GM21390 (cell line): Measurements from ENCODE around the gene MTARC1.

Source experiments
- ATAC-seq: cut with Tn5 transposase; IDR thresholded peaks from one replicate; pipeline ENCODE4 v1.9.1; 2021; ENCODE audit not compliant: unreplicated experiment

Gene MTARC1

DNA sequence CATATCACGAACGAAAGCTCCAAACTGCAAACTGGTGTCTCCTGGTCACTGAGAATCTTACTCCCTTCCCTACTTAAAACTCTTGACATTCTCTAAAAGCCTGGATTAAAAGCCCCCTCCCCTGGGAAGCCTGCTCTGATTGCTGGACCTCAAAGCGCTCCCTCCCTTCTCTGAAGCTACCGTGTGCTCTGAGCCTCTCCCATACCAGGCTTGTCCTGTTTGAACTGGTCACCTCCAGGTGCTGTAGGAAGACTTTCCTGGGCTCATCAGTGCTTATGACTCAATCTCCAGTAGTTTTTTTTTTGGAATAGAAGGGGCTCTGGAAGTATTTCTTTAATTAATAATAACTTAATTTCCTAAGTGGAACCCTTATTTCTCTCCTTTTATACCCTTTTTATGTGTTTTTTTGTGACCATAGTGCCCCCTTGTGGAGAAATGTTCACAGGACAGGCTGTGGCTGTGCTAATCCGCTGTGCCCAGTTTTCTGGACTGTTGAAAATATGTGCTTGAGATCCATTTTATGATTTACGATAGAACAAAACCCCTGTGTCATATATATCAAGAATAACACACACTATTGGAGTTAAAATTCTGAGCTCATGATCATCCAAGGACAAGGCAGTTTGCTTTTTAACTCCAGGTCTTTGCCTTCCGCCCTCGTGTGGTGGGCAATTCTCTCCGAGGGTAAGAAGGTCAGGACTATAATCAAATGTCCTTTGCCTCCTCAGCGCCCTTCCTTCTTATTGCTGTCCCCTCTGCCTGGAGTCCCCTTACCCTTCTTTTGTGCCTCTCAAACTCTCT lies 16.9 kb downstream of the MTARC1 start:
- ATAC-seq = peak; percentile 78

DNA sequence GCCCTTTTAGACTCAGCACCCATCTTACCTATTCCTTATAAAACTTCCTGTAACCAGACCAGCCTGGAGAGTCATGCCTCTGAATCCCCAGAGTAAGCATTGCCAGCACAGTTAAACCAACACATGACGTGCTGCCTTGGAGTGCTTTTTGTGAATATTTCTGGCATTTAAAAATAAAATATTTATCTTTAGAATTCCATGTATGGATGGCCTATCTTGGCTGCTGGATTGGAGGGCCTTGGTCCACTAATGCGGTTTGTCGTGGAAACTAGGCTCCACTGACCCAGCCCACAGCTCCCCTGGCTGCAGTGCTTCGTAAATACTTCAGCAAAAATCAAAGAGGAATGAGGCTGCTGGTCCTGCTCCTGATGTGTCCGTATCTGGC lies 17.5 kb downstream of the MTARC1 start:
- no peak for ATAC-seq

DNA sequence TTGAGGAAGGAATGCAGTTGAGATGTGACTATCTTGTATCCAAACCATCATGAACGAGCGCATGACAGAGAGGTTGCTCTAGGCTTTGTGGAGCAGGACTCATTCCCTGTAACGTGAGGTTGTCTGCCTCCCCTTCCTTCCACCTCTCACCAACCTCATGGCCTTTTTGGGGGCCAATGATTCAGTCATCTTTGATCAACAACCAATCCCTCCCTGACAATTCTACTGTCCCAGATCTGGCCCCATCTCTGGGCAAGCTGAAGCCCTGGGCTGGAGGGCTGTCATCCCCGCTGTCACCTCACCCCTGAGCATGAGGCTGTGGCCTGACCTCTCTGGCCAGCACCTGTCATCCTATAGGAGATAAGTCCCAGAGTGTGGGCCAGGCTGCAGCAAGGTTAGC lies 19.7 kb downstream of the MTARC1 start:
- no peak for ATAC-seq

DNA sequence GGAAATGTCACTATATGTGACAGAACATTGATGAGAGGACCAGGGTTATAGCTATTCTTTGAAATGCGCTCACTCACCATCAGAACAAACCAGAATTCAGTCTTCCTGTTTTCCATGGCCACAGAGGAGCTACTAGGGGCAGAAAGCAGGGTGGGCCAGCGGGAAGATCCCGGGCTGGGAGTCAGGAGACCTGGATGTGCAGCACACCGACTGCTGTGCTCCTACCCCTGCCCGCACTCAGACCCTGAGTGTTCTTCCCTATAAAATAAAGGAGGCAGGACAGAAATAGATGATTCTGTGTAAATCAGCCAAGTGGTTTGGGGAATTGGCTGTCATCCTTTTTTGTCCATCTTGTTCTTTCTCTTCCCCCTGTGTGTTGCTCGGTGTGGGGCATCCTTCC lies 21.0 kb downstream of the MTARC1 start:
- ATAC-seq = no peak

DNA sequence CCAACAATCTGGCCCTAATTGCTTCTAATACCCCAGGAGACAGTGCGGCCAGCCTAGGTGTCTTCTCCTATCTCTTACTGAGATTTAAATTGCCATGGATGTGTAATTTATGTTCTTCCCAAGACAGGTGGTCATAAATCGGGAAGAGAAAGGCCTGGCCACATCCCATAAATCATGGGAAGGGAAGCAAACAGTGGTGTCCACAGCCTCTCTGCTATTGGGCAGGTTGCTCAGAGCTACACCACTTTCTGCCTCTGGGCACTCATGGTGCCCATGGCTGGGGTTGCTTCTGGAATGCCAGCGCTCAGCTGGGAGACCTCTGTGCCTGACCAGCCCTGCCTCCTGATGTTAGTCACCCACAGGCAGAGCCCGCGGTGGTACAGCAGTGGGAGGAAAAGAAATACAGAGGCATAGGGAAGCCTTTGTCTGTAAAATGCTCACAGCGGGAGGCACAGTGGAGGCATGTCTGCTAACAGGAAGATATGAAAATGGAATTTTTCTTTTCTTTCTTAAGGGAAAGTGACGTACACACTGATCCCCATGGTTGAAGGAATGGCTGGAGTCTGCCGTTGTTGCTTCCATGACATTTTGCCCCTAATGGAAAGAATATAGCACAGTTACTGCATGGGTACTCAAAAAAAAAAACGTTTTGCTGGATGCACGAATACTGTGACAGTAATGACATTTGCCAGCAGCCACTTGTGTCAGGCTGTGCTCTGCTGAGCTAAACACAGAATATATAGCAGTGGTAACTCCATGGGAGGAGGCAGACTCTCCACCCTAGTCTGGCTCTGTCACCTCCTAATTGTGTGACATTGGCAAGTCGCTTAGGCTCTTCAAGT lies 21.9 kb downstream of the MTARC1 start:
- ATAC-seq = no peak

DNA sequence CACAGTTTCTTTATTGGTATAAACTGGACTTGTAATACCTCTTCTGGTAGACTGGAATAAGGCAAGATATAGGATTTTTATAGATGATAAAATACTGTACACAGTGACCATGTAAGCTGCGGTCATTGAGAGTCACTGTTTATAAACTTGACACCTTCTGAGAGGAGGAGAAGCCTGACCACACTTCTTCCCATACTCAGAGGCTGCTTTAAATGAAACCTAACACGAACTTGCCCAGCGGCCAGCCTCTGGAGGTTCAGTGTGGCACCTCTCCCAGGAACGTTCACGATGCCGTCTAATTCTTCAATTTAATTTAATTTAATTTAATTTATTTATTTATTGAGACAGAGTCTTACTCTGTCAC lies 22.5 kb downstream of the MTARC1 start:
- no peak for ATAC-seq

DNA sequence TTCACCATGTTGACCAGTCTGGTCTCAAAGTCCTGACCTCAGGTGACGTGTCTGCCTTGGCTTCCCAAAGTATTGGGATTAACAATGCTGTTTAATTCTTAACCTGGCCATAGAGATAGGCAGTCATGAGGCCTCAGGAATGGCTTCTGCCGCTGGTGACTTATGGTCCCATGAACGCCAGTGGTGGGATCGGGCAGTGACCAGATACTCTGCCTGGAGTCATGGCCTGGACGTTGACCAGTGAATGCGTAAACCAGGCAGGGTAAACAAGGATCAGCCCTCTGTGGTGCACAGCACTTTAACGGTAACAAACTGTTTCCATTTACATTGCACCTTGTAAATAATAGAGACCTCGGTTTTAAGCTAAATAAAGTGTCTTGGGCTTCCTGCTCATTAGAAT lies 23.0 kb downstream of the MTARC1 start:
- no peak for ATAC-seq

DNA sequence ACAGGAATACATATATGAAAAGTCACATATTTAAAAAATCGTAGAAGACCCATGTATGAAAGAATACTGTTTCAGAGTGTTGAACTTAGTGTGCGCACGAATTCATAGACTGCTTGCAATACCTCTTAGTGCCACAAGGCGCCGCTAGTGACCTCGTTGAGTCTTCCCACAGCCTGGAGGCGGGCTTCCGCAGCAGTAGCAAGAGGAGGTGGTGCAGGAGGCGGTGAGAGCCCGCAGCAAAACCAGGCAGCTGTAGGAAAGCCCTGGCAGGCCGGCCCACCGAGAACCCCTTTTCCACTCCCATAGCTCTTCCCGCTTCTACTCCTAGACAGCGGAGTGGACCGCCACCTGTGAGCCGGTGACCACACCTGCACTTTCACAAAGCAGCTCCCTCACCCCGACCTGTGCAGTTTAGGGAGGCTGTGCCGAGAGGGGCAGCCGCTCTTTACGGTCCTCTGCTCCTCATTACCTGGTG lies 23.5 kb downstream of the MTARC1 start:
- ATAC-seq = peak; percentile 94

DNA sequence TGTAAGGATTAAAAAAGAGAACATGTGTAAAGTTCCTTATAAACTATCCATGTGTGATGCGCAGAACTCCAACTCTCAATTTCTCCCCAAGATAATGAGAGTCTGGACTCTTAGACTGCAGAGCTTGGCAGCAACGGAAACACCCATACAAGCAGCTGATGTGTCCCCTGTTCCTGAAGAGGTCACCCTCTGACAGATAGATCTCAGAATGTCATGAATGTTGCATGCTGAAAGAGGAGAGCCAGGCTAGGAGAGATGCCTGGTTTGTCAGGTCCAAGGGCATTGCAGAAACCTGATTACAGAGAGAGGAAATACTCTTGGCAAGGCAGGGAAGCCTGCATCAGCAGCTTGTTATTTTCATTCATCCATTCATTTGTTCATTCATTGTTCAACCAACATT lies 24.2 kb downstream of the MTARC1 start:
- no peak for ATAC-seq

DNA sequence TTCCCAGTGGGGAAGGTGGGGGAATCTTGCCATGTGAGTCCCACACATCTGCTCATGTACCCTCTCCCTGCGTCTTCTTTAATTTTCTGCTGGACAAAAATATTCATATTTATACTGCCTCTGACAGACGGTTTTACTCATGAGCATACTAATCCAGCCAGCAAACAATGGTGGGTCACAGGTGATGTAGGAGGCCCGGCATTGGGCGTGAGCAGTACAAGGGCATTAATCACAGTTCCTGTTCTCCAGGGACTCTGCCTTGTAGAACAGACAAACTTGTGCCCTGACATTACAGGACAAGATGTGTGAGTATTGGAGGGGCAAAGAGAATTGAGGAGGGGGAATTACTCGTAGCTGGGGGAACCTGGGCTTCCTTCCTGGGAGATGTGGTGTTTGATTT lies 25.0 kb downstream of the MTARC1 start:
- ATAC-seq = no peak

DNA sequence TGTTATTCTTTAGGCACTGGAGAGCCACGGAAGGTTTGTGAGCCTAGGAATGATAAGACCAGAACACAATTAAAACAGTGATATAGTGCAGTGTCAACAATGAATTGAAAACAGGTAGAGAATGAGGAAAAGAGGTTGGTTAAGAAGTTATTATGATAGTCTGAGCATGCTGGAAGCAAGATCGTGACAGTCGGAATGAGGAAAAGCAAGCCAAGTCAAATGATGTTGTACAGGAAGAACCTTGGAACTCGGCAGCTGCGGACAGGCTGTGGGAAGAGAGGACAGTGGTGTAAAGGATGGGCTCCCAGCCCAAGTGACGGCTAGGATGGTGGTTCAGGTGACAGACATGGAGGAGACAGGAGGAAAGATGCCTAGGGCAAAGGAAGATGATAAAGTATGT lies 25.6 kb downstream of the MTARC1 start:
- no peak for ATAC-seq

DNA sequence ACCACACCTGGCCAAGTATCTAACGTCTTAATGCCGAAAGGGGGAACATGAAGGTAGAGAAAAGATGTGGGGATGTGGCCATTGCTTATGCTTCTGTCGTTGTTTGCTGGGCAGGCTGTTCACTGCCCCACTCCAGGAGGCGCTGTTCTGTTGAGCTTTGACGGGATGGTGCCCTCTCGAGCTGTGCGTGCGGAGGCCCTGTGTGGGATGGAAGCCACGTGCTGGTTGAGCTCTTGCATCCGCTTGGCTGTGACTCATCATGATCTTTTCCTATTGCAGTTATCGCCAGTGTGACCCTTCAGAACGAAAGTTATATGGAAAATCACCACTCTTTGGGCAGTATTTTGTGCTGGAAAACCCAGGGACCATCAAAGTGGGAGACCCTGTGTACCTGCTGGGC lies 26.3 kb downstream of the MTARC1 start:
- ATAC-seq = no peak

DNA sequence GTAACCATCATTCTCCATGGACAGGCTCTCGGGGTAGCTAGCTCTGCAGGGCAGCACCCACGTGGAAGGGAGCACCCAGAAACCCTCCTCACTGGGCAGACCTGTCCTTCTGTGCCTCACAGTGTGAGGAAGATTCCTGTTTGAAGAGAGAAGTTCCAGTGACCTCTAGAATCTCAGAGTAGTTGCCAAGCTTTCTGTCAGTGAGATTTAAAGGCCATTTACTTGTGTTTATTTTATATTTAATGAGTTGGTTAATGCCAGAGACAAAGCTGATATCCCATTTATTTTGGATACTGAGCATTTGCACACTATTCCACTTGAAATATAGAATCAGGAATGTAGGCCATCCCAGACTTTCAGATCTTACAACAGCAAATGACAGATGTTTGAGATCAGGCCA lies 28.7 kb downstream of the MTARC1 start:
- ATAC-seq = no peak

DNA sequence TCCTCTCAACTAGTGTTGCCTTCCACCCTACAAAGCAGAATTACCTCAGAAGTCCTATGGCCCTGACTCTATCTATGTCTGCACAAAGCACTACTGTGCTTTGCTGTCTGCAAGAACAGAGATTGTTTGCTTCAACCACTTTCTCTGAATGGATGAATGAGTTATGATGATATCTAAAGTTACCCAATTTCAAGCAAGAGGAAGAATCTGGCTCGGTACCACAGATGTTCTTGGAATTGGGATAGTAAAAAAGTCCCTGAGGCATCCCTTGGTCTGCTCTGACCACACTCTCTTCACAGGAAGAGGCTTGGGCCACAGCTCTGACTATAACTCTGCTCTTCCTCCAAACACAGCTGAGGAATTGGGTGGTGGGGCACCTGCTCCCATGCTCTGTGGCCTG lies 31.2 kb downstream of the MTARC1 start:
- no peak for ATAC-seq

DNA sequence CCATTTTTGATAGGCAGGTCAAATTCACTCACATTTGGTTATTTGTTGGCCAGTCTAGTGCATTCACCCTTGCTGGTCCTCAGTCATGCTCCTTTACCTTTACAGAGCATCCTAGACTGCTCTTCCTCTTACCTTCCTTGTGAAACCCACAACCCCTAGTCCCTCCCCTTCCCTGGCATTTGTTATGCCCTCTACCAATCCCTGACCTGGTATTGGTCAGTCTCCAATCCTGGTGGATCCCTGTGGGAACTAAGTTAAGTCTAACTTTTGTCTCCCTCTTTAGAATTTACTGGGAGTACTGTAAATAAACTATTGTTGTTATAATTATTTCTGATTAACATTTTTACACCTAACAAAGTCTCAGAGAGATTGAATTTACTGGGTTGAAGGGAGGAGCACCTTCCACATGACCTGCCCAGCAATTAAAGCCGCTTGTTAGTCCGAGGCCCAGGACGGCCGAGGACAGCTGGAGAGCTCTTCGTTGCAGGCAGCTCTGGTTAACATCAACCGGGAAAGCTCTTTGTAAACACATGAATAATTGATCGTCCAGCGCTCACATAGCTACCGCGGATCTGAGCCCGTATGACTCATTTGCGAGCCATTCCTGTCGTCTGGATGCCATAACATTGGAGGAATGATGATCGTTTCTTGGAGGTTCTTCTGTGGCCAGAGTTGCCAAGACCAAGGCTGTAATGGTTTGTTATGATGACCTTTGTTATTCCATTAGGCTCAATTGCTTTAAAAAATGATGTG lies 31.9 kb downstream of the MTARC1 start:
- no peak for ATAC-seq

DNA sequence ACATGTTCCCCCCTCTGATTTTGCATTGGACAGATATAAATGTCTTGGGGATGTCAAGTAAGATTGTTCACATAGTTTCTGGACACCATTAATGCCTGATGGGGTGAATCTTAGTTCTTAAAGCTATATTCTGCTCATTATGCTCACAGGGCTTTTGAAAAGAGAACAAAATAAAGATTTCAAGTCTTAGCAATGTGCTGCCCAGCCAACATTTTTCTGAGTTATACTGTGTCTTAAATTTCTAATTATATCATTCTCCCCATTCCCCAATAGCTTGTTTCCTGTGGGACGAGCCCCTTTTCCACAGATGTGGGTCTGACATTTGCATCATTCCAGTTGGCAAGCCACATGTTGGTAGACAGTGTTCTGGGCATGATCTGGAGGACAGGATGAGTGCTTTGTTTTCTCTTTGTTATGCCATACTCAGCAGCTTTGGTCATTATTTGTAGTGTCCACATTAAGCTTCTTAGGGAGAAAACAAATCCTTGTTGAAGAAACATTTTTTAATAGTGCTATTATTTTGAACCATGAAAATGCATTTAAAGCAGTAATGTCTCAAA lies 32.8 kb downstream of the MTARC1 start:
- no peak for ATAC-seq

DNA sequence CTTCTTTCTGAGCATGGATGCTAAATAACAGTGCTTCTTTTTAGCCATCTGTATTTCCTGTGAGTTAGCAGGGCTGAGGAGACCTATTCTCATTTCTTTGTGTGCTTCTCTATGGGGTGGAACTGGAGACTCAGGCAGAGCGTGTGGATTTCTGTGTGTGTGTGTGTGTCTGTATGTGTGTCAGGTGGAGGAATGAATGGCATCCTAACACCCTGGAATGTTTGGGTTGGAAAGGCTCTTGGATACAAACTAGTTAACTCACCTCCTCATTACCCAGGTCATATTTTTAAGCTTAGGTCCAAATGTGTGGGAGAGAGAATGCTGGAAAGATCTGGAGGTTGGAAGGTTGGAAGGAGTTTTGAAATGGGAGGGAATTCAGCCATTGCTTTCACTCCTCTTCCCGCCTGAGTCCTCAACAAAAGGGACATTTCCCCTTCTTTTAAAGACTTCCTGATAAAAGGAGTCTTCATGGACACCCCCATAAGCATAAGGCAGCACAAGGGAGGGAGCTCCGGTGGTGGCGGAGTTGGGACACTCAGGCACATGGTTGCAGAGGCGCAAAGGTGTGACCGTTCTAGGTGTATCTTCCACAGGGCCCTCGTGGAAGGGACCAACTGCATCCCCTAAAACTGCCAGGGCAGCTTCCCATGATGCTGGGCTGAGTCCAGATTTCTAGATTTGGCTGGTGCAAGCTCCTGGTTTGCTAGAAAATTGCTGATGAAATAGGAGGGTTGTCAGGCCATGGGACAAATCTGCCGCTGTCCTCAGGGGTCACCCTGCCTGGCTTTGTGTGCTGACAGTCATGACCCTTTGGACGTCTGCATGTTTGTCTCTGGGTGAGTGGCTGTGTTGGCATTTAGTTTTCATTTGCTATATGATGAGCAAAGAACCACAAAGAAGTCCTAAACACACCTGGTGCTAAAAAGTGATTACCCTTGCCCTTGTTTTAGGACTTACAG lies 37.6 kb downstream of the MTARC1 start:
- ATAC-seq = no peak

DNA sequence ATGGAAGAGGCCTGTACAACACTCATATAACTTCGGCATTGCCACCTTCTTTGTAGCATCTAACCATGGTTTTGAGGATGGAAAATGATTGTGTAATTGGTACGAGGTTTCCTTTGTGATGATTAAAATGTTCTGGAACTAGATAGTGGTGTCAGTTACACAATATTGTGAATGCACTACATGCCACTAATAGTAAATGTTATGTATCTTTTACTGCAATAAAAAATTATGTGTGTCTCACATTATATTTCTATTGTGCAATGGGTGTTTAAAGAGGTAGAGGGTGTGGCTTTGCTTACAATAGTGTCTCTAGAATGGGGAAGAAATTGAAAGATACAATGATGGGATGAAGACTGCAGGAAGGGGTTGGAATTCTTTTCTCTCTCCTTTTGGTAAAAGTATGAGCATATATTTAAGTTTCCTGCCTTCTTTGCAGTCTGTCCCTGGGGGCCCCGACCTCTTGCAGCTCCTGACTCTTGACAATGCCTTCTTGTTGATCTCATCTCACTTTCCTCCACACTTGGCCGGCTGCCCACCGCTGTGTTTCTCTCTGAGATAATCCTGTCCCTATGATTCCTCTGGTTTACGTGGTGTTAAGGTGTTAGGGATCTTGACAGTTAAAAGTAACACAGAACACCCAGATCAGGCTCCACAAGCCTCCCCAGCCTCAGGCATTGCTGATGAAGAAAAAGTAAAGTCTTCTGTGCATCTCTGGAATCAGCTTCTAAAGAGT lies 39.3 kb downstream of the MTARC1 start:
- ATAC-seq = no peak

DNA sequence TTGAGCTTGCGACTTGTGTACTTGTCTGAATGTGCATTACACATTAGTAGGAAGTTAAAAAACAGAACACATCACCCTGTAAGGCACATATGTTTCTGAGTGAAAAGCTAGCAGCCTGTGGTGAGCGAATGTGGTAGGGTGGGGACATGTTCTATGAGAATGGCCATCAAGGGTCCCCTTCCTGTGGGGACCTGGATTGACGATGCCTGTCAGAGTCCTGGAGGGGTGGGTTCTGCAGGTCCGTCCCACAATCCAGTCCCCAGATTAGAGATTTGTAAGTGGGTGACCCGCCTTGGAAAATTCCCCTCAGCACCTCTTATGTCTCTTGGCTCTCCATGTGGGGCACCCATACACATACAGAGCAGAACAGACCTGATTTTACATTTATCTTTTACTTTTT lies 40.0 kb downstream of the MTARC1 start:
- ATAC-seq = no peak
